ENCODE results near the gene FSTL3.

GRCh38 chr19:648904-649801, 27.0 kb upstream of the FSTL3 start:
- TF ChIP-seq TARDBP (IDR thresholded peaks at IDR 0.05) (no peak), CTBP1 (IDR thresholded peaks at IDR 0.05; ENCODE audit: borderline replicate concordance) (no peak), FOXK2 (IDR thresholded peaks at IDR 0.05) (no peak), BHLHE40 (IDR thresholded peaks at IDR 0.05; ENCODE audit: borderline replicate concordance) (no peak), FOXA1 (IDR thresholded peaks at IDR 0.05) (no peak), FOXM1 (IDR thresholded peaks at IDR 0.05; ENCODE audit: borderline replicate concordance) (no peak), ARNT (IDR thresholded peaks at IDR 0.05) (no peak), NFRKB (IDR thresholded peaks at IDR 0.05) (no peak)

All from HEK293T (cell line).